Natural killer cell treated with Interleukin-12 subunit alpha and Interleukin-12 subunit beta and Interleukin-15 and Interleukin-18, amount 100 ng/mL, for 72 hours (primary cell): ENCODE data around the gene MPST. TPM values are rescaled to one million over a fixed set of nuclear protein-coding genes. Genes with fewer than 3 reads are reported as not detected.

Experiments used
- ATAC-seq, 2 donors: fragments of 150-1000 bp; cut with Tn5 transposase in 1 of 2; sonication (Bioruptor Pico), chemical (Tn5 transposase) in 1 of 2; 2 replicates each; pipeline ENCODE4 v1.10.0; 2021
- DNase-seq: peaks from one replicate; pipeline ENCODE4 v3.0.0; 2022; ENCODE audit warnings: low spot score
- H3K27ac Mint-ChIP-seq, 2 donors: 1 replicate in 1 of 2; 2 replicates in 1 of 2; pipeline ENCODE4 v1.8.0; 2022; ENCODE audit warnings: mixed read lengths in 2 of 2, mild to moderate bottlenecking in 1 of 2, moderate library complexity in 1 of 2
- H3K27me3 Mint-ChIP-seq, 2 donors: 1 replicate in 1 of 2; 2 replicates in 1 of 2; pipeline ENCODE4 v1.8.0; 2022; ENCODE audit warnings: mixed read lengths in 2 of 2
- H3K36me3 Mint-ChIP-seq: one replicate; pipeline ENCODE4 v1.8.0; 2022; ENCODE audit warnings: mixed read lengths
- H3K4me1 Mint-ChIP-seq, 2 donors: 1 replicate in 1 of 2; 2 replicates in 1 of 2; pipeline ENCODE4 v1.8.0; 2022; ENCODE audit warnings: low read depth in 2 of 2, mixed read lengths in 2 of 2, mild to moderate bottlenecking in 1 of 2
- H3K4me3 Mint-ChIP-seq: one replicate; pipeline ENCODE4 v1.8.0; 2022; ENCODE audit warnings: mixed read lengths
- H3K9me3 Mint-ChIP-seq: 2 replicates; pipeline ENCODE4 v1.8.0; 2022; ENCODE audit warnings: mixed read lengths
- total RNA-seq, 2 donors: library from RNA; stranded (reverse); gene quantifications; one replicate each; pipeline ENCODE4 v1.2.3, GENCODE V29; 2022

MPST gene
- total RNA-seq = 10 to 100 TPM; 27.6 to 51.1 TPM

DNA sequence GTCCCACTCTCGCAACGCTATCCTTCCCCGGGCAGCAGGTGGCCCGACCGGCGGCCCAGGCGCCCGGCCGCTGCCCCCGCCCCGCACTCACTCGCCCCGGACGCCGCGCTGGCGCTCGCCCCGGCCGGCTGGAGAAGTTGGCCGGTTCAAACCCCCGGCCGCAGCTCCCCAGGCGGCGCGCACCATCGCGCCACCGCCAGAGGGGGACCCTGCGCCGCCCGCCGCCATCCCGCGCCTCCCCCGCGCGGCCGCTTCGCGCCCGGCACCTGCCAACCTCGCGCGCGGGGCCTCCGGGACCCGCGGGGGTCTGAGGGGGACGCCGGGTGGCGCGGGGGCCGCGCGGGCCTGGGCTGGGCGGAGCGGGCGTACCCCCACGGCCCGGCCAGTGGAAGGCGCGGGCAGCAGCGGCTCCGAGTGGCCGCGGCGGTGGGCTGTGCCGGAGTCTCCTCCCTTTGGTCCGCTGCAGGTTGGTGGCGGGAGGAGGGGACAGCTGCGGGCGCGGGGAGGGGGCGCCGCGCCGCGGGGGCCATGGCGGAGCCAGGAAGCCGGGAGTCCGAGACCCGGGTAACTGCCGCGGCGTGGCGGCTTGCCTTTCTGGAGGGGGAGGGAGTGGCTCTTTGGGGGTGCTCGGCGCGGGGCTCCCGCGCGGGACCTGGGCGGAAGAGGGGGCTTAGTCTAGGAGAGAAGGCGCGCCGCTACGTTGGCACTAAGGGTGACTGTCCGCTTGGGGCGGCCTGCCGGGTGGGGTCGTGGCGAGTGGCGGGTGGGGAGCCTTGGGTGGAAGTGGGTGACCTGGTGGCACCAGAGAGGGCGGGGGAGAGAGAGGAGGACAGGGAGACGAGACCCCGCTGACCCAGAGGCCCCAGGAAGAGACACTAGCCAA is at the start of gene MPST, which contains the start of gene TST:
Gene MPST, plus strand, starts transcription at position 434 of the 883 bp plus-strand sequence. Its CDS starts 95 bp downstream, at position 529.
Gene TST, minus strand, starts transcription at position 139 of the 883 bp plus-strand sequence. CDS start 715 bp downstream, outside the sequence.
- Mint-ChIP-seq H3K27ac (peak within 1 kb of the TSS; percentile 67 to 78), H3K9me3 (no peaks in the 10 kb centered on the region), H3K4me3 (peak within 1 kb of the TSS; percentile 86), H3K36me3 (no peaks in the 10 kb centered on the region), H3K27me3 (no peaks in the 10 kb centered on the region), H3K4me1 (peaks cover 8% of the 10 kb centered on the region in 2 donors)
- DNase-seq = peak; percentile 75
- ATAC-seq = peak; percentile 92

- ATAC-seq (no peak), DNase-seq (no peak)
- H3K36me3 Mint-ChIP-seq = no peaks in the 10 kb centered on the region
- no peaks in the 10 kb centered on the region for H3K4me1 Mint-ChIP-seq
- H3K27me3 Mint-ChIP-seq = peaks cover 6 to 8% of the 10 kb centered on the region in 2 donors
- H3K9me3 Mint-ChIP-seq = no peaks in the 10 kb centered on the region
- peak overlapping the region in 1 of 2 donors; percentile 8 for H3K27ac Mint-ChIP-seq
- no peak overlapping the region for H3K4me3 Mint-ChIP-seq
These were observed 48.0 kb upstream of the MPST start for GRCh38 chr22:36971341-36972125.

DNA sequence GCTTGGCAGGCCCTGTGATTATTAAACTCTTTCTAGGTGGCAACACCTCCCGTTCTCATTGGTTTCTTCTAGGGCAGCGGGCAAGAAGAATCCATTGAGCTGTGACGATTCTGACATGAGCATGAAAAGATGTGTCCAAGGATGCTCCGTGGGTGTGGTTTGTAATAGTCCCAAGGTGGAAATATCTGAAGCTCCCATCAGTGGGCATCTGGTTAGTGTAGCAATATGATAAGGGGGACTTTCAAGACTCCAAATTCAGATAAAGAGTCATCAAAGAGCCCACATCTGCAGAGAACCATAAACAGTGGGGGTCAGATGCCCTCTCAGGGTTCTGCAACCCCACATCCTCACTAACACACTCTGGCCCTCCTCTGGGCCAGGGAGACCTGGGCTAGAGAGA is 42.9 kb upstream of the MPST start:
- Mint-ChIP-seq H3K4me1 (peaks cover 11 to 12% of the 10 kb centered on the region in 2 donors), H3K9me3 (no peaks in the 10 kb centered on the region), H3K4me3 (no peak overlapping the region), H3K27ac (peak overlapping the region; percentile 86 to 89), H3K36me3 (no peaks in the 10 kb centered on the region), H3K27me3 (peaks cover 0 to 2% of the 10 kb centered on the region in 2 donors)
- DNase-seq (peak; percentile 3), ATAC-seq (no peak)

- DNase-seq (peak; percentile 74), ATAC-seq (peak; percentile 80 to 86)
- H3K4me1 Mint-ChIP-seq = peaks cover 11 to 12% of the 10 kb centered on the region in 2 donors
- peak overlapping the region; percentile 86 to 89 for H3K27ac Mint-ChIP-seq
- peaks cover 5 to 7% of the 10 kb centered on the region in 2 donors for H3K27me3 Mint-ChIP-seq
- peak overlapping the region; percentile 95 for H3K4me3 Mint-ChIP-seq
- H3K9me3 Mint-ChIP-seq = no peaks in the 10 kb centered on the region
- H3K36me3 Mint-ChIP-seq = no peaks in the 10 kb centered on the region
These were observed 42.1 kb upstream of the MPST start for GRCh38 chr22:36977401-36977861.

DNA sequence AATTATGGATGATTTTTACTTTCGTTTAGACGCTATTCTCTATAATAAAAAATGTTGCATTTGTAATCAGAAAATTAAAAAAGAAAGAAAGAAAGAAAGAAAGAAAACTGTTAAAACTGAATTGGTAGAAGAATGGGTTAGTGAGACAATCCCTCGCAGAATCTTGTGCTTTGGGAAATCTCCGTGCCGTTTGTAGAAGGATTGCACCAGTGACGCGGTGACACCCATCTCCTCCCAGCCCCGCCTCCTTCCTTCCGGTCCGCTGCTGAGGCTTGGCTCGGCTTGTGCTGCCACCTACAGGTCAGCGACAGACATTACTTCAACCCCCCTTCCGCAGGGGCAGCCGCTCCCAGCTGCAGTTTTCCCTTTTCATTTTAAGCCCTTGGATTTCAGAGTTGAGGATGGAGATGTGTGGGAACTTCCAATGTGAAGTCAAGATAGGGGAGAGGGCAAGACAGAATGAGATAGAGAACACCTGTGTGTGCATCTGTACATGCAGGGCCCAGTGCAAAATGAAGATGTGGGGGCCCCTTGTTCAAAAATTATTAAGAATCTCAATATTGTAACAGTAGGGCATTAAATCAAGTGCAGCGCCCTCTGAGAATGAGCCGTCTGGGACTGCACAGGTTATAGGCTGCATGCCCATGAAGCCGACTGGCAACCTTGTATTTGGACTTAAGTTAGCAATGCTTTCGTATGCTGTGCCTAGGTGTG is 41.4 kb upstream of the MPST start:
- DNase-seq (peak; percentile 93), ATAC-seq (peak; percentile 94 to 97)
- Mint-ChIP-seq H3K36me3 (no peaks in the 10 kb centered on the region), H3K4me1 (peaks cover 11 to 12% of the 10 kb centered on the region in 2 donors), H3K27me3 (peaks cover 11 to 12% of the 10 kb centered on the region in 2 donors), H3K4me3 (peak overlapping the region; percentile 95), H3K27ac (peak overlapping the region; percentile 86 to 89), H3K9me3 (no peaks in the 10 kb centered on the region)

DNA sequence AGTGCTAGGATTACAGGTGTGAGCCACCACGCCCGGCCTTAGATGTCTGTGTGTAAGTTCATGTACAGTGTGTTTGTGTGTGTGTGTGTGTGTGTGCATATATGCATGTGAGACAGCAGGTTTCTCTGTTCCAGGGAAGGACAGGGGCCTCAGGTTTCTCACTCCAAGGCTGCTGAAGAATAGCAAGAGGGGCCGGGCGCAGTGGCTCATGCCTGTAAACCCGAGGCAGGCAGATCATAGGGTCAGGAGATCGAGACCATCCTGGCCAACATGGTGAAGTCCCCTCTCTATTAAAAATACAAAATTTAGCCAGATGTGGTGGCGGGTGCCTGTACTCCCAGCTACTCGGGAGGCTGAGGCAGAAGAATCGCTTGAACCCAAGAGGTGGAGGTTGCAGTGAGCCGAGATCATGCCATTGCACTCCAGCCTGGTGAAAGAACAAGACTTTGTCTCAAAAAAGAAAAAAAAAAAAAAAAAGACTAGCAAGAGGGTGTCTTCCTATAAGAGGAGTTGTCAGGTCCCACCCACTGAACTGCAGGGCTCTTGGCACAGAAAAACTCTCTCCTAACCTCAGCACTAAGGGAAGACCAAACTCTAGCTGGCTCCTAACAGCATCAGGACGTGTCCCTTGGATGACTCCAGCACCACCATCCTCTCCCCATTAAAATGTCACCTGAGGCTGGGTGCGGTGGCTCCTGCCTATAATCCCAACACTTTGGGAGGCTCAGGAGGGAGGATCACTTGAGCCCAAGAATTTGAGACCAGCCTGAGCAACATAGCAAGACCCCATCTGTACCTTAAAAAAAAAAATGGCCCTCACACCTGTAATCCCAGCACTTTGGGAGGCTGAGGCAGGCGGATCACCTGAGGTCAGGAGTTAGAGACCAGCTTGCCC is 40.3 kb upstream of the MPST start:
- Mint-ChIP-seq H3K27ac (no peak overlapping the region), H3K4me3 (no peak overlapping the region), H3K4me1 (peaks cover 11 to 12% of the 10 kb centered on the region in 2 donors), H3K36me3 (no peaks in the 10 kb centered on the region), H3K27me3 (peaks cover 13 to 18% of the 10 kb centered on the region in 2 donors), H3K9me3 (no peaks in the 10 kb centered on the region)
- peak; percentile 35 for DNase-seq
- no peak for ATAC-seq

GRCh38 chr22:36981247-36981775 is 38.2 kb upstream of the MPST start:
- Mint-ChIP-seq H3K36me3 (peaks cover 5% of the 10 kb centered on the region), H3K9me3 (peaks cover 3% of the 10 kb centered on the region), H3K4me1 (peaks cover 11 to 12% of the 10 kb centered on the region in 2 donors), H3K27ac (no peak overlapping the region), H3K4me3 (no peak overlapping the region), H3K27me3 (peaks cover 13 to 18% of the 10 kb centered on the region in 2 donors)
- DNase-seq (no peak), ATAC-seq (no peak)

DNA sequence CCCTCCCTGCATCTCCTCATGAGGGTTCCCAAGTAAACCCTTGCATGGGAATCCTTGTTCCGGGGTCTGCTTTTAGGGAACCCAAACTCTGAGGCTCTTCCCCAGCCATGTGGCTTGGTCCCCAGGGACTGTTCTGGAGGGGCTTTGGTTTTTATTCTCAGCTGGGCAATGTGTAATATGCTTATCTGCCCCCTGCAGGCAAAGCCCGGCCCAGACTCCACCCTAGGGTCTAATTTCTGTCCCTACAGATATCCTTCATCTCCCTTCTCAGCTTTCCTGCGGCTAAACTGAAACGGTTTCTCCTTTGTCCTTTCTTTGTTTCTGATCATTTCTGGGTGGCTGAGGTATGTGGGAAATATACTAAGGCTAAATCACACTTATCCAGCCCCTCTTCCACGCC is 37.4 kb upstream of the MPST start:
- peaks cover 6% of the 10 kb centered on the region for H3K36me3 Mint-ChIP-seq
- peaks cover 9 to 12% of the 10 kb centered on the region in 2 donors for H3K4me1 Mint-ChIP-seq
- no peak for DNase-seq
- ATAC-seq = no peak
- no peak overlapping the region for H3K27ac Mint-ChIP-seq
- H3K9me3 Mint-ChIP-seq = peaks cover 7% of the 10 kb centered on the region
- H3K27me3 Mint-ChIP-seq = peaks cover 16 to 18% of the 10 kb centered on the region in 2 donors
- no peak overlapping the region for H3K4me3 Mint-ChIP-seq

GRCh38 chr22:36985211-36985889 is 34.2 kb upstream of the MPST start:
- Mint-ChIP-seq H3K27me3 (peaks cover 18 to 27% of the 10 kb centered on the region in 2 donors), H3K4me3 (no peak overlapping the region)
- ATAC-seq = no peak

DNA sequence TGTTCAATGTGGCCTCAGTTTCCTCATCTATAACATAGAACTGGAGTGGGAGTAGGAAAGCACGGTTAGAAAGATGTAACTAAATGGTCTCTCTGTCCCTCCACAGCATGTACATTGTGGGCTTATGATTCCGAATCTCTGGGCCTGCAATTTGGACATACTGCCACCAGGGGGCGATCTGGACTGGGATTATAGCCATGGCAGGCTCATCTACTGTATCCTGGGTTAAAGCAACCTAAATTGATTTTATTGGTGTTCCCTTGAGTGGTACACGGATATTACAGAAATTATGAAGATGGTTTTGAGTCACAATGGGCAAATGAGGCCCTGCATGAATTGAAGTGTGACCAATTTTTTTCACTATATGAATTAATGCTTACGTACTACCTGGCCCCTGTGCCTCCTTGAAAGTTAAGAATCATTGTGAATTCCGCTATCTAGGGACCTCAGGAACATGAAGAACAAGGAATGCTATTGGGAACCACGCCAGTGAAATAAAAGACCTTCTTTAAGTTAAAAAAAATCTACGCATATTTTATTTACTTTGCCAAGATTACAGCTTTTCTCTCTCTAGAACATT is 33.2 kb upstream of the MPST start:
- DNase-seq (no peak), ATAC-seq (peak in 1 of 2 donors; percentile 52)
- H3K36me3 Mint-ChIP-seq = peaks cover 6% of the 10 kb centered on the region
- H3K4me1 Mint-ChIP-seq = no peaks in the 10 kb centered on the region
- peaks cover 22 to 34% of the 10 kb centered on the region in 2 donors for H3K27me3 Mint-ChIP-seq
- H3K4me3 Mint-ChIP-seq = no peak overlapping the region
- H3K27ac Mint-ChIP-seq = no peak overlapping the region
- peaks cover 7% of the 10 kb centered on the region for H3K9me3 Mint-ChIP-seq

More at GRCh38 chr22:36985211-36985889, 34.2 kb upstream of the MPST start:
- Mint-ChIP-seq H3K27ac (no peak overlapping the region), H3K36me3 (peaks cover 6% of the 10 kb centered on the region), H3K4me1 (no peaks in the 10 kb centered on the region), H3K9me3 (peaks cover 7% of the 10 kb centered on the region)
- DNase-seq = no peak

DNA sequence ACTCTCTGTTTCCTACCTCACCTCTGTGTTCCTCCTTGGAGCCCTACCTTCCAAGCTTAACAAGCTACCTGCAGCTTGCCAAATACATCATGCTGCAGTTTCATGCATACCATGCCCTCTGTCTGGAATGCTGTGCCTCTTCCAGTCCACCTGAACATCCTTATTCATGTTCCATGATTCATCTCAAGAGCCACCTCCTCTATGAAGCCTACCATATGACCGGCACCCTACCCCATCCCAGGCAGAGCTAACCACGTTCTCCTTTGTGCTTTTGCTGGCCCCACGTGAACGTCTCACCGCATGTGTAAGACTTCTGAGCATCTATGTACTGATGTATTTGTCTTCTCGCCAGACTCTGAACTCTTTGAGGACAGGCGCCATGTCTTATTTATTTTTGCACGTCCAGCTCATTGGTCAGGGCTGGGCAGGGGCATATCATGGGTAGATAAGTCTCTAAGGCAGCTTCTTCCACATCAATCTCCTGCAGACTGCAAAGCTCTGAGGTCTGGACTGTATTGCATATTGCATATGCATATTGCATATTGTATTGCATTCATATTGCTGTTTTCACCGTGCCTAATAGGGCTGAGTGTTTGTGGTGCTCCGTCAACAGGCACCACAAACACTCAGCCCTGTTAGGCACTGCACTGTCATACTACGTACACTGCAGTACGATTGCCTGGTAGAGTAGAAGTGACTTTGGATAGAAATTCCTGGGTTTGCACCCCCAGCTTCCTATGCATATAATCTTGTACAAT is 31.3 kb upstream of the MPST start:
- H3K36me3 Mint-ChIP-seq = peaks cover 6% of the 10 kb centered on the region
- ATAC-seq (no peak), DNase-seq (no peak)
- no peak overlapping the region for H3K4me3 Mint-ChIP-seq
- no peak overlapping the region for H3K27ac Mint-ChIP-seq
- H3K4me1 Mint-ChIP-seq = no peaks in the 10 kb centered on the region
- H3K9me3 Mint-ChIP-seq = peaks cover 7% of the 10 kb centered on the region
- H3K27me3 Mint-ChIP-seq = peaks cover 15 to 29% of the 10 kb centered on the region in 2 donors
